PC-3 (cell line): ENCODE data around the gene PCDH19.

Experiments used
- EZH2 ChIP-seq: fragments of 300-600 bp; sonication (generic); IDR thresholded peaks from one replicate; pipeline ENCODE4 v1.6.1; 2017; ENCODE audit warnings: antibody characterized with exemption, mild to moderate bottlenecking, low read length; ENCODE audit not compliant: unreplicated experiment
- TF ChIP-seq, protein P1 (sequence below): fragments of 300-600 bp; sonication (generic); conservative IDR thresholded peaks from 2 replicates; pipeline ENCODE4 v1.5.1; 2017; ENCODE audit warnings: antibody characterized with exemption, low read depth, mild to moderate bottlenecking, low read length

DNA sequence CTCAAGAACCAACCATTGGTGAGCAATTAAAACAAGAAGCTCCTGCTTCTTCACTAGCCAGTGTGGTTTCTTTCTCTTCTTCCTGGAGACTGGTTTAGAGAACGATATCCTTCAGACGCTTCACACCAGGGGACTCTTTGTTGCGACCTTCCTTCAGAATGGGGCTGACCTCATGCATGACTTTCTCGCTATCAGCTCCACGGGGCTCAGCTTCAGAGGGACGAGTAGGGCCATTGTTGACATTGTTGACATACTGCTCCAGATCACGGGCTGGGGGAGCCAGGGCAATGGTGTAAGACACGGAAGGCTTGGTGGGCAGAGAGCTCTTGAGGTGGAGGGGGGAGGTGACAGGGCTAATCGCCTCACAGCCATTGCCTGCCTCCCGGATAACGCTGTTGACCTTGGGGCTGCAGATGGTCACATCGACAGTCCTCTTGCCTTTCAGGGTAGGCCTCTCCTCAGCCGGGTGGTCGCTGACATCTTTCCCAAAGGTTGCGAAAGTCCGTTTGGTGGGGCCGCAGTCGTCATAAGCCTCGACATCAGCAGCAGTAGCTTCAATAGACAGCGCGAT, 113.8 kb downstream of the PCDH19 start:
- TF ChIP-seq, protein P1, sequence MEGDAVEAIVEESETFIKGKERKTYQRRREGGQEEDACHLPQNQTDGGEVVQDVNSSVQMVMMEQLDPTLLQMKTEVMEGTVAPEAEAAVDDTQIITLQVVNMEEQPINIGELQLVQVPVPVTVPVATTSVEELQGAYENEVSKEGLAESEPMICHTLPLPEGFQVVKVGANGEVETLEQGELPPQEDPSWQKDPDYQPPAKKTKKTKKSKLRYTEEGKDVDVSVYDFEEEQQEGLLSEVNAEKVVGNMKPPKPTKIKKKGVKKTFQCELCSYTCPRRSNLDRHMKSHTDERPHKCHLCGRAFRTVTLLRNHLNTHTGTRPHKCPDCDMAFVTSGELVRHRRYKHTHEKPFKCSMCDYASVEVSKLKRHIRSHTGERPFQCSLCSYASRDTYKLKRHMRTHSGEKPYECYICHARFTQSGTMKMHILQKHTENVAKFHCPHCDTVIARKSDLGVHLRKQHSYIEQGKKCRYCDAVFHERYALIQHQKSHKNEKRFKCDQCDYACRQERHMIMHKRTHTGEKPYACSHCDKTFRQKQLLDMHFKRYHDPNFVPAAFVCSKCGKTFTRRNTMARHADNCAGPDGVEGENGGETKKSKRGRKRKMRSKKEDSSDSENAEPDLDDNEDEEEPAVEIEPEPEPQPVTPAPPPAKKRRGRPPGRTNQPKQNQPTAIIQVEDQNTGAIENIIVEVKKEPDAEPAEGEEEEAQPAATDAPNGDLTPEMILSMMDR = no peak
- no peak for TF ChIP-seq EZH2
